GM23338 (cell line): ENCODE measurements around the gene FNDC3B. TPM values are rescaled to one million over a fixed set of nuclear protein-coding genes. Genes with fewer than 3 reads are reported as not detected.

ENCODE experiments used
- ATAC-seq: fragments of 200-7000 bp; cut with Tn5 transposase; 3 replicates; pipeline ENCODE4 v1.9.1; 2020
- DNase-seq: peaks from one replicate; pipeline ENCODE4 v3.0.0-alpha.2; 2015; ENCODE audit warnings: low spot score
- H2AFZ ChIP-seq: fragments of 200-600 bp; sonication (generic); 2 replicates; pipeline ENCODE4 v1.8.0; 2016; ENCODE audit warnings: antibody characterized with exemption, mild to moderate bottlenecking, moderate library complexity
- H3F3A ChIP-seq: fragments of 200-600 bp; sonication (generic); replicated peaks from 2 replicates; pipeline ENCODE4 v1.8.0; 2017; ENCODE audit warnings: antibody characterized with exemption, mixed run types, low read depth
- H3K27ac ChIP-seq: fragments of 200-600 bp; sonication (generic); 2 replicates; pipeline ENCODE4 v1.6.1; 2016; ENCODE audit warnings: low read depth
- H3K27me3 ChIP-seq: fragments of 200-600 bp; sonication (generic); 2 replicates; pipeline ENCODE4 v1.8.0; 2016; ENCODE audit warnings: mild to moderate bottlenecking, mixed run types, moderate library complexity; ENCODE audit not compliant: insufficient read depth
- H3K36me3 ChIP-seq: fragments of 200-600 bp; sonication (generic); 2 replicates; pipeline ENCODE4 v1.8.0; 2016; ENCODE audit warnings: mild to moderate bottlenecking; ENCODE audit not compliant: insufficient read depth
- H3K4me1 ChIP-seq: fragments of 200-600 bp; sonication (generic); 2 replicates; pipeline ENCODE4 v1.8.0; 2016; ENCODE audit warnings: mild to moderate bottlenecking, moderate library complexity; ENCODE audit not compliant: insufficient read depth
- H3K4me2 ChIP-seq: fragments of 200-600 bp; sonication (generic); 2 replicates; pipeline ENCODE4 v1.7.1; 2017; ENCODE audit warnings: mixed run types
- H3K4me3 ChIP-seq: fragments of 200-600 bp; sonication (generic); 2 replicates; pipeline ENCODE4 v1.6.1; 2016; ENCODE audit warnings: mixed run types
- H3K79me2 ChIP-seq: fragments of 200-600 bp; sonication (generic); replicated peaks from 2 replicates; pipeline ENCODE4 v1.8.0; 2017; ENCODE audit warnings: mild to moderate bottlenecking; ENCODE audit not compliant: insufficient read depth
- H3K9me2 ChIP-seq: fragments of 200-600 bp; sonication (generic); 2 replicates; pipeline ENCODE4 v1.8.0; 2017; ENCODE audit not compliant: insufficient read depth
- H4K20me1 ChIP-seq: fragments of 200-600 bp; sonication (generic); replicated peaks from 2 replicates; pipeline ENCODE4 v1.8.0; 2017; ENCODE audit warnings: mild to moderate bottlenecking; ENCODE audit not compliant: insufficient read depth
- H3K27ac Mint-ChIP-seq: 2 replicates; pipeline ENCODE4 v1.8.0; 2020; ENCODE audit warnings: inconsistent platforms, mild to moderate bottlenecking, moderate library complexity, mixed read lengths
- H3K27me3 Mint-ChIP-seq: 3 replicates; pipeline ENCODE4 v1.8.0; 2022; ENCODE audit warnings: low read depth, mild to moderate bottlenecking, moderate library complexity, mixed read lengths, inconsistent platforms; ENCODE audit not compliant: insufficient read depth, poor library complexity
- H3K36me3 Mint-ChIP-seq: 3 replicates; pipeline ENCODE4 v1.8.0; 2021; ENCODE audit warnings: low read depth, mild to moderate bottlenecking, inconsistent platforms, moderate library complexity, mixed read lengths
- H3K4me1 Mint-ChIP-seq: 3 replicates; pipeline ENCODE4 v1.8.0; 2020; ENCODE audit warnings: mild to moderate bottlenecking, inconsistent platforms, mixed read lengths
- H3K4me3 Mint-ChIP-seq: 3 replicates; pipeline ENCODE4 v1.8.0; 2021; ENCODE audit warnings: moderate library complexity, mild to moderate bottlenecking, inconsistent platforms, mixed read lengths
- H3K9me3 Mint-ChIP-seq: 3 replicates; pipeline ENCODE4 v1.8.0; 2020; ENCODE audit warnings: moderate library complexity, mild to moderate bottlenecking, inconsistent platforms, mixed read lengths
- CREB1 ChIP-seq: fragments of 250-450 bp; sonication (Bioruptor Pico); IDR thresholded peaks from 2 replicates; pipeline ENCODE4 v1.5.0; 2020; ENCODE audit warnings: low read depth, mild to moderate bottlenecking, moderate library complexity
- CTCF ChIP-seq, 2 experiments: fragments of 200-600 bp in 1 of 2; sonication (generic) in 1 of 2; conservative IDR thresholded peaks; 2 replicates each; pipeline versions ENCODE4 v1.5.1 to v1.6.1; 2016 to 2017; ENCODE audit warnings: antibody characterized with exemption in 2 of 2, low read depth in 2 of 2, mild to moderate bottlenecking in 2 of 2, moderate library complexity in 1 of 2
- ETS1 ChIP-seq: IDR thresholded peaks from 2 replicates; pipeline ENCODE4 v1.6.1; 2016; ENCODE audit warnings: antibody characterized with exemption
- EZH2 ChIP-seq: fragments of 200-600 bp; sonication (generic); IDR thresholded peaks from one replicate; pipeline ENCODE4 v1.8.0; 2017; ENCODE audit warnings: antibody characterized with exemption, mild to moderate bottlenecking, low read depth; ENCODE audit not compliant: unreplicated experiment
- EZH2phosphoT487 ChIP-seq: fragments of 200-600 bp; sonication (generic); IDR thresholded peaks from one replicate; pipeline ENCODE4 v1.8.1; 2018; ENCODE audit warnings: antibody characterized with exemption; ENCODE audit not compliant: unreplicated experiment
- JUNB ChIP-seq: IDR thresholded peaks from one replicate; pipeline ENCODE4 v1.6.1; 2016; ENCODE audit warnings: antibody characterized with exemption; ENCODE audit not compliant: unreplicated experiment
- NANOG ChIP-seq: IDR thresholded peaks from 2 replicates; pipeline ENCODE4 v1.6.1; 2016; ENCODE audit warnings: antibody characterized with exemption, borderline replicate concordance
- POLR2AphosphoS5 ChIP-seq: IDR thresholded peaks from 2 replicates; pipeline ENCODE4 v1.6.1; 2016; ENCODE audit warnings: antibody characterized with exemption, low read depth
- REST ChIP-seq: IDR thresholded peaks from one replicate; pipeline ENCODE4 v1.6.1; 2018; ENCODE audit warnings: antibody characterized with exemption; ENCODE audit not compliant: unreplicated experiment
- STAT1 ChIP-seq: IDR thresholded peaks from one replicate; pipeline ENCODE4 v1.6.1; 2016; ENCODE audit warnings: antibody characterized with exemption; ENCODE audit not compliant: unreplicated experiment
- ZNF114 ChIP-seq: fragments of 250-450 bp; sonication (Bioruptor Pico); IDR thresholded peaks from 2 replicates; pipeline ENCODE4 v1.5.0; 2020; ENCODE audit warnings: mild to moderate bottlenecking, moderate library complexity
- ZNF331 ChIP-seq: fragments of 250-450 bp; sonication (Bioruptor Pico); IDR thresholded peaks from 2 replicates; pipeline ENCODE4 v1.5.0; 2020; ENCODE audit warnings: low read depth, mild to moderate bottlenecking, moderate library complexity
- ZNF462 ChIP-seq: fragments of 250-450 bp; sonication (Bioruptor Pico); IDR thresholded peaks from 2 replicates; pipeline ENCODE4 v1.5.0; 2020; ENCODE audit warnings: mild to moderate bottlenecking, moderate library complexity
- polyA plus RNA-seq: library from polyadenylated mRNA; unstranded; fragments of >200 nt; fragmentation: Nextera tagmentation; extraction: Ambion mirVana; gene quantifications from 2 replicates; pipeline ENCODE4 v1.2.1, GENCODE V29; 2016
- total RNA-seq: library from RNA; depleted of rRNA; stranded (reverse); fragments of >200 nt; shearing (Covaris generic); gene quantifications from 2 replicates; pipeline ENCODE4 v1.2.3, GENCODE V29; 2014

The FNDC3B gene
- total and polyA plus RNA-seq, 2 experiments from 2014 or later, result 19.1 to 55.4 TPM

GRCh38 chr3:172292422-172292821 is 253.0 kb downstream of the FNDC3B start:
- DNase-seq (no peak), ATAC-seq (no peak)
- Mint-ChIP-seq H3K36me3 (peaks cover 26% of the 10 kb centered on the region), H3K27ac (no peak overlapping the region), H3K27me3 (peaks cover 2% of the 10 kb centered on the region), H3K9me3 (no peaks in the 10 kb centered on the region), H3K4me3 (no peak overlapping the region), H3K4me1 (peaks cover 9% of the 10 kb centered on the region)
- H3K79me2 ChIP-seq, result 0 out of 2 replicates have a peak, but pooled peaks cover 3% of the 10 kb centered on the region
- no peak overlapping the region for H3K4me2 ChIP-seq
- no peaks in the 10 kb centered on the region for H3K9me2 ChIP-seq
- no peaks in the 10 kb centered on the region for H3K27me3 ChIP-seq
- no peak for TF ChIP-seq JUNB
- no peak for TF ChIP-seq CTCF (conservative IDR thresholded peaks at IDR 0.05; ENCODE audit: low read depth in 2 of 2)
- no peak for TF ChIP-seq ZNF462 (CRISPR knock-in tag)
- no peak for TF ChIP-seq NANOG
- no peak for TF ChIP-seq STAT1
- no peak for TF ChIP-seq EZH2phosphoT487
- TF ChIP-seq CREB1, result no peak
- no peak for TF ChIP-seq ZNF114 (CRISPR knock-in tag)
- TF ChIP-seq POLR2AphosphoS5, result no peak
- no peak for TF ChIP-seq EZH2
- TF ChIP-seq ETS1, result no peak
- no peak for TF ChIP-seq ZNF331 (CRISPR knock-in tag)
- no peak for TF ChIP-seq REST
- H3K36me3 ChIP-seq, result peaks cover 4% of the 10 kb centered on the region; the same call in 1 of the 2 replicates
- no peak overlapping the region for H2AFZ ChIP-seq
- H4K20me1 ChIP-seq, result no peaks in the 10 kb centered on the region; the same call in 1 of the 2 replicates
- H3K4me1 ChIP-seq, result no peaks in the 10 kb centered on the region
- H3F3A ChIP-seq, result no peaks in the 10 kb centered on the region
- H3K27ac ChIP-seq, result no peak overlapping the region
- H3K4me3 ChIP-seq, result no peak overlapping the region
